BE2C (cell line): ENCODE measurements around the gene UBQLN1.

ENCODE experiments used
- DNase-seq: peaks from one replicate; pipeline ENCODE4 v3.0.0-alpha.2; 2020
- H3K27me3 ChIP-seq: fragments of 250-450 bp; sonication (Bioruptor Pico); 2 replicates; pipeline ENCODE4 v1.5.1; 2020; ENCODE audit warnings: mild to moderate bottlenecking
- H3K36me3 ChIP-seq: fragments of 250-450 bp; sonication (Bioruptor Pico); 2 replicates; pipeline ENCODE4 v1.5.1; 2020; ENCODE audit warnings: mild to moderate bottlenecking
- H3K4me1 ChIP-seq: fragments of 250-450 bp; sonication (Bioruptor Pico); 2 replicates; pipeline ENCODE4 v1.5.1; 2020
- H3K4me3 ChIP-seq: 2 replicates; pipeline ENCODE4 v1.5.1; 2011; ENCODE audit warnings: low read depth, low read length
- H3K9me3 ChIP-seq: fragments of 250-450 bp; sonication (Bioruptor Pico); 2 replicates; pipeline ENCODE4 v1.5.1; 2020
- CTCF ChIP-seq: IDR thresholded peaks from 2 replicates; pipeline ENCODE4 v1.5.1; 2012; ENCODE audit warnings: mild to moderate bottlenecking, low read depth, low read length

UBQLN1 gene

GRCh38 chr9:83636813-83637212 lies 70.9 kb downstream of the UBQLN1 start:
- no peaks in the 10 kb centered on the region for H3K36me3 ChIP-seq
- H3K4me3 ChIP-seq = no peak overlapping the region
- TF ChIP-seq CTCF = no peak
- no peaks in the 10 kb centered on the region for H3K4me1 ChIP-seq
- no peaks in the 10 kb centered on the region for H3K9me3 ChIP-seq
- no peaks in the 10 kb centered on the region for H3K27me3 ChIP-seq
- DNase-seq = no peak

GRCh38 chr9:83633676-83634075 lies 74.1 kb downstream of the UBQLN1 start:
- H3K36me3 ChIP-seq = no peaks in the 10 kb centered on the region

GRCh38 chr9:83633255-83633654 lies 74.5 kb downstream of the UBQLN1 start:
- no peaks in the 10 kb centered on the region for H3K9me3 ChIP-seq

More at GRCh38 chr9:83633676-83634075, 74.1 kb downstream of the UBQLN1 start:
- Histone ChIP-seq H3K9me3 (no peaks in the 10 kb centered on the region), H3K27me3 (no peaks in the 10 kb centered on the region), H3K4me1 (no peaks in the 10 kb centered on the region), H3K4me3 (no peak overlapping the region)
- DNase-seq = no peak
- no peak for TF ChIP-seq CTCF

GRCh38 chr9:83630938-83631457 lies 76.8 kb downstream of the UBQLN1 start:
- Histone ChIP-seq H3K4me1 (no peaks in the 10 kb centered on the region), H3K27me3 (no peaks in the 10 kb centered on the region), H3K9me3 (no peaks in the 10 kb centered on the region), H3K4me3 (no peak overlapping the region), H3K36me3 (0 out of 2 replicates have a peak, but pooled peaks cover 3% of the 10 kb centered on the region)
- peak; percentile 26 for DNase-seq
- no peak for TF ChIP-seq CTCF

More at GRCh38 chr9:83633255-83633654, 74.5 kb downstream of the UBQLN1 start:
- Histone ChIP-seq H3K4me1 (no peaks in the 10 kb centered on the region), H3K27me3 (no peaks in the 10 kb centered on the region), H3K4me3 (no peak overlapping the region), H3K36me3 (no peaks in the 10 kb centered on the region)
- TF ChIP-seq CTCF = no peak
- no peak for DNase-seq

GRCh38 chr9:83629433-83630104 lies 78.2 kb downstream of the UBQLN1 start:
- no peak for DNase-seq
- 0 out of 2 replicates have a peak, but pooled peaks cover 3% of the 10 kb centered on the region for H3K36me3 ChIP-seq
- no peaks in the 10 kb centered on the region for H3K27me3 ChIP-seq
- no peaks in the 10 kb centered on the region for H3K9me3 ChIP-seq
- no peak for TF ChIP-seq CTCF
- H3K4me1 ChIP-seq = no peaks in the 10 kb centered on the region
- no peak overlapping the region for H3K4me3 ChIP-seq

GRCh38 chr9:83628540-83628939 lies 79.2 kb downstream of the UBQLN1 start:
- Histone ChIP-seq H3K36me3 (0 out of 2 replicates have a peak, but pooled peaks cover 3% of the 10 kb centered on the region), H3K27me3 (no peaks in the 10 kb centered on the region), H3K9me3 (no peaks in the 10 kb centered on the region), H3K4me1 (peaks cover 4% of the 10 kb centered on the region; the same call in 1 of the 2 replicates), H3K4me3 (no peak overlapping the region)
- DNase-seq = no peak
- no peak for TF ChIP-seq CTCF
